B cell (primary cell): Measurements from ENCODE around the gene CD8A. TPM values are rescaled to one million over a fixed set of nuclear protein-coding genes. Genes with fewer than 3 reads are reported as not detected.

Source experiments
- ATAC-seq: fragments of 200-7000 bp; cut with Tn5 transposase; one replicate; pipeline ENCODE4 v1.10.0; 2021; ENCODE audit warnings: low read depth, mild to moderate bottlenecking, moderate number of reproducible peaks, moderate library complexity
- CTCF ChIA-PET: fragments of 350-600 bp; sonication (Branson Sonifier 250); formaldehyde crosslinking; loops from one replicate; lab custom pipeline; 2021; ENCODE audit warnings: antibody characterized with exemption, inconsistent platforms; lab: Charles Lee
- POLR2A ChIA-PET: fragments of 350-600 bp; sonication (Branson Sonifier 250); formaldehyde crosslinking; loops from one replicate; lab custom pipeline; 2021; ENCODE audit warnings: antibody characterized with exemption; lab: Charles Lee
- DNase-seq: peaks from one replicate; pipeline ENCODE4 v3.0.0; 2013
- H2AFZ ChIP-seq: 2 replicates; pipeline ENCODE4 v1.6.1; 2012; ENCODE audit warnings: mild to moderate bottlenecking, low read depth, low read length; ENCODE audit not compliant: insufficient read depth, poor library complexity, severe bottlenecking
- H3K27ac ChIP-seq, 2 donors: 1 replicate in 1 of 2; 2 replicates in 1 of 2; pipeline ENCODE4 v1.5.1; 2012 to 2013; ENCODE audit warnings: low read length in 2 of 2, mild to moderate bottlenecking in 2 of 2, moderate library complexity in 1 of 2
- H3K27me3 ChIP-seq, 4 experiments: fragments of 200-600 bp in 1 of 4; sonication (generic) in 1 of 4; replicated peaks in 1 of 4; 1 replicate in 2 of 4; 2 replicates in 2 of 4; pipeline versions ENCODE4 v1.6.1 to v1.7.0; 2013 to 2016; ENCODE audit warnings: low read length in 3 of 4, mild to moderate bottlenecking in 2 of 4, mixed read lengths in 1 of 4, moderate library complexity in 1 of 4; ENCODE audit not compliant: insufficient read depth in 4 of 4, control insufficient read depth in 3 of 4; ENCODE audit errors: control extremely low read depth in 1 of 4
- H3K36me3 ChIP-seq, 2 experiments: replicated peaks in 1 of 2; 1 replicate in 1 of 2; 2 replicates in 1 of 2; pipeline versions ENCODE4 v1.6.1 to v1.7.1; 2013; ENCODE audit warnings: low read length in 1 of 2; ENCODE audit not compliant: insufficient read depth in 2 of 2, control insufficient read depth in 1 of 2; ENCODE audit errors: control extremely low read depth in 1 of 2, extremely low read depth in 1 of 2
- H3K4me1 ChIP-seq, 2 donors: fragments of 200-600 bp in 1 of 2; sonication (generic) in 1 of 2; 1 replicate in 1 of 2; 2 replicates in 1 of 2; pipeline versions ENCODE4 v1.5.1 to v1.6.1; 2013 to 2017; ENCODE audit warnings: low read length in 2 of 2; ENCODE audit not compliant: control insufficient read depth in 2 of 2, insufficient read depth in 2 of 2
- H3K4me2 ChIP-seq: replicated peaks from 2 replicates; pipeline ENCODE3; 2012; ENCODE audit warnings: mild to moderate bottlenecking, low read depth, low read length; ENCODE audit not compliant: poor library complexity, severe bottlenecking
- H3K4me3 ChIP-seq, 5 experiments: fragments of 200-600 bp in 1 of 5; sonication (generic) in 1 of 5; 1 replicate in 3 of 5; 2 replicates in 2 of 5; pipeline versions ENCODE4 v1.5.1 to v1.7.0; 2011 to 2016; ENCODE audit warnings: low read length in 4 of 5, mild to moderate bottlenecking in 4 of 5, low read depth in 2 of 5, control low read depth in 1 of 5, moderate library complexity in 1 of 5; ENCODE audit not compliant: insufficient read depth in 1 of 5; ENCODE audit errors: control extremely low read depth in 1 of 5, extremely low read depth in 1 of 5
- H3K79me2 ChIP-seq: fragments of 200-600 bp; sonication (generic); one replicate; pipeline ENCODE4 v1.6.0; 2016; ENCODE audit warnings: low read length; ENCODE audit not compliant: control insufficient read depth, insufficient read depth
- H3K9ac ChIP-seq: fragments of 200-600 bp; sonication (generic); 2 replicates; pipeline ENCODE4 v1.6.1; 2017; ENCODE audit warnings: mild to moderate bottlenecking, low read length, moderate library complexity
- H3K9me3 ChIP-seq, 3 donors: one replicate each; pipeline versions ENCODE4 v1.6.1 to v1.7.1; 2013; ENCODE audit warnings: low read length in 2 of 3; ENCODE audit not compliant: control insufficient read depth in 2 of 3, insufficient read depth in 1 of 3; ENCODE audit errors: control extremely low read depth in 1 of 3
- H4K20me1 ChIP-seq: 2 replicates; pipeline ENCODE4 v1.6.0; 2012; ENCODE audit warnings: mild to moderate bottlenecking, low read length; ENCODE audit not compliant: insufficient read depth, control insufficient read depth, poor library complexity, severe bottlenecking
- H3K27ac Mint-ChIP-seq: one replicate; pipeline ENCODE4 v1.8.0; 2021; ENCODE audit warnings: mixed read lengths
- H3K27me3 Mint-ChIP-seq: one replicate; pipeline ENCODE4 v1.8.0; 2021; ENCODE audit warnings: mixed read lengths
- H3K4me1 Mint-ChIP-seq: one replicate; pipeline ENCODE4 v1.8.0; 2021; ENCODE audit warnings: mixed read lengths
- H3K4me3 Mint-ChIP-seq: one replicate; pipeline ENCODE4 v1.8.0; 2021; ENCODE audit warnings: mixed read lengths
- H3K9me3 Mint-ChIP-seq: one replicate; pipeline ENCODE4 v1.8.0; 2022; ENCODE audit warnings: mixed read lengths; ENCODE audit not compliant: insufficient read depth
- CTCF ChIP-seq: fragments of 200-600 bp; IDR thresholded peaks from one replicate; pipeline ENCODE4 v1.8.0; 2022; ENCODE audit warnings: antibody characterized with exemption, mild to moderate bottlenecking
- EZH2 ChIP-seq: IDR thresholded peaks from 2 replicates; pipeline ENCODE4 v1.6.1; 2012; ENCODE audit warnings: borderline replicate concordance, low read depth, mild to moderate bottlenecking, moderate library complexity, low read length; ENCODE audit not compliant: insufficient read depth, poor library complexity, severe bottlenecking
- WGBS: methylation state at CpG from one replicate; pipeline ENCODE4 v1.1.5; 2013; ENCODE audit warnings: missing lambda C conversion rate; ENCODE audit not compliant: insufficient coverage; 5-methylcytosine and 5-hydroxymethylcytosine counted together
- intact Hi-C: fragments of 100-400 bp; cut with micrococcal nuclease; formaldehyde crosslinking; loops from one replicate; pipeline ENCODE4 v1.10.0; 2022
- polyA plus RNA-seq: library from polyadenylated mRNA; depleted of rRNA; stranded (reverse); fragments of >200 nt; gene quantifications from 2 replicates; pipeline ENCODE4 v1.2.3, GENCODE V29; 2012
- total RNA-seq, 2 donors: library from RNA; stranded (reverse); fragments of 120-200 nt in 1 of 2; gene quantifications; 1 replicate in 1 of 2; 2 replicates in 1 of 2; pipeline versions ENCODE4 v1.2.3 to v1.2.4, GENCODE V29; 2013 to 2022

Gene CD8A
- total and polyA plus RNA-seq, 2 donors (not counting 1 experiment from before 2014, with no cell fraction given), result 0.49 to 0.76 TPM

GRCh38 chr2:86825693-86826381 is 35.1 kb upstream of the CD8A start:
- CTCF ChIA-PET, result no interaction called here
- POLR2A ChIA-PET, result no interaction called here

GRCh38 chr2:86825036-86825692 is 34.5 kb upstream of the CD8A start:
- Histone ChIP-seq H4K20me1 (no peaks in the 10 kb centered on the region), H3K27ac (no peak overlapping the region), H3K4me3 (no peak overlapping the region), H3K27me3 (peaks cover 0 to 7% (median 0%) of the 10 kb centered on the region in 4 experiments), H3K9me3 (peaks cover 2 to 15% (median 7%) of the 10 kb centered on the region in 3 donors), H2AFZ (no peak overlapping the region), H3K4me2 (no peak overlapping the region), H3K9ac (no peak overlapping the region), H3K4me1 (no peaks in the 10 kb centered on the region), H3K79me2 (no peaks in the 10 kb centered on the region), H3K36me3 (no peaks in the 10 kb centered on the region)
- ChIA-PET CTCF (no interaction called here), POLR2A (no interaction called here)
- DNase-seq (no peak), ATAC-seq (no peak)
- intact Hi-C loops, result no loop called here
- H3K9me3 Mint-ChIP-seq, result peaks cover 5% of the 10 kb centered on the region
- H3K4me3 Mint-ChIP-seq, result no peak overlapping the region
- peaks cover 4% of the 10 kb centered on the region for H3K27me3 Mint-ChIP-seq
- 83% methylated on average over 5 of the region's 11 CpGs for WGBS
- TF ChIP-seq EZH2 (no peak), CTCF (no peak)
- H3K27ac Mint-ChIP-seq, result no peak overlapping the region
- H3K4me1 Mint-ChIP-seq, result no peaks in the 10 kb centered on the region

More at GRCh38 chr2:86825693-86826381, 35.1 kb upstream of the CD8A start:
- Mint-ChIP-seq H3K4me3 (no peak overlapping the region), H3K9me3 (peaks cover 5% of the 10 kb centered on the region), H3K4me1 (no peaks in the 10 kb centered on the region), H3K27me3 (peaks cover 4% of the 10 kb centered on the region), H3K27ac (no peak overlapping the region)
- H3K4me3 ChIP-seq, result no peak overlapping the region
- no peak for ATAC-seq
- no peaks in the 10 kb centered on the region for H4K20me1 ChIP-seq
- intact Hi-C loops, result no loop called here
- H3K79me2 ChIP-seq, result no peaks in the 10 kb centered on the region
- H3K27ac ChIP-seq, result no peak overlapping the region
- no peak overlapping the region for H3K4me2 ChIP-seq
- H2AFZ ChIP-seq, result no peak overlapping the region
- DNase-seq, result no peak
- H3K4me1 ChIP-seq, result no peaks in the 10 kb centered on the region
- H3K27me3 ChIP-seq, result peaks cover 0 to 6% (median 0%) of the 10 kb centered on the region in 4 experiments
- TF ChIP-seq EZH2, result no peak
- H3K9ac ChIP-seq, result no peak overlapping the region
- H3K9me3 ChIP-seq, result peaks cover 2 to 15% (median 7%) of the 10 kb centered on the region in 3 donors
- WGBS, result 78% methylated on average over 12 of the region's 16 CpGs
- H3K36me3 ChIP-seq, result no peaks in the 10 kb centered on the region
